22Rv1 (cell line): Measurements from ENCODE around the gene MAML3.

Experiments used
- ZFX ChIP-seq: fragments of 450-650 bp; IDR thresholded peaks from 2 replicates; pipeline ENCODE4 v1.6.1; 2017; ENCODE audit warnings: antibody characterized with exemption, borderline replicate concordance
- TF ChIP-seq, protein P1 (sequence below): fragments of 450-650 bp; IDR thresholded peaks from 2 replicates; pipeline ENCODE4 v1.5.1; 2017; ENCODE audit warnings: mild to moderate bottlenecking

DNA sequence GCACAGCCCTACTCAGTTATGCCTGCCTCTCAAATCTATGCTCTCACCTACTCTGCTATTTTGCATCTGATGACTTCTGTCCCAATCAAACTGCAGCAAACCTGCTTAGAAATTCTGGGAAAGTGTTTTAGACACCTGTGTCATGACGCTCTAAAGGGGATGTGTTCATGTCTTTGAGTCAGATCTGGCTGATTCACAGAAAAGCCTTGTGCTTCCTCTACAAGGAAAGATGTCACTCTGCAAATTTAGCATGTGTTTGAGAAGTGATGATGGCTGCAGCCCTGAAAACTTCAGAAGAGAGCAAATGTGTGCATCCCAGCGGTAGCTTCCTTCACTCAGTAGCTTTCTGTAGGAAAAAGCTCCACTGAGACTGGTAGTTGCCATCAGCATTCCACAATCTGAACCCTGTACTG, 253.0 kb downstream of the MAML3 start:
- TF ChIP-seq, protein P1, sequence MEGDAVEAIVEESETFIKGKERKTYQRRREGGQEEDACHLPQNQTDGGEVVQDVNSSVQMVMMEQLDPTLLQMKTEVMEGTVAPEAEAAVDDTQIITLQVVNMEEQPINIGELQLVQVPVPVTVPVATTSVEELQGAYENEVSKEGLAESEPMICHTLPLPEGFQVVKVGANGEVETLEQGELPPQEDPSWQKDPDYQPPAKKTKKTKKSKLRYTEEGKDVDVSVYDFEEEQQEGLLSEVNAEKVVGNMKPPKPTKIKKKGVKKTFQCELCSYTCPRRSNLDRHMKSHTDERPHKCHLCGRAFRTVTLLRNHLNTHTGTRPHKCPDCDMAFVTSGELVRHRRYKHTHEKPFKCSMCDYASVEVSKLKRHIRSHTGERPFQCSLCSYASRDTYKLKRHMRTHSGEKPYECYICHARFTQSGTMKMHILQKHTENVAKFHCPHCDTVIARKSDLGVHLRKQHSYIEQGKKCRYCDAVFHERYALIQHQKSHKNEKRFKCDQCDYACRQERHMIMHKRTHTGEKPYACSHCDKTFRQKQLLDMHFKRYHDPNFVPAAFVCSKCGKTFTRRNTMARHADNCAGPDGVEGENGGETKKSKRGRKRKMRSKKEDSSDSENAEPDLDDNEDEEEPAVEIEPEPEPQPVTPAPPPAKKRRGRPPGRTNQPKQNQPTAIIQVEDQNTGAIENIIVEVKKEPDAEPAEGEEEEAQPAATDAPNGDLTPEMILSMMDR, result no peak
- TF ChIP-seq ZFX, result no peak
